DMS79 treated with DMSO at 0.1 percent for 48 hours (cell line): Measurements from ENCODE around the gene KRT35.
A peak's percentile ranks its signal among the peaks of the same experiment; 100 is the strongest.

Experiments
- DNase-seq: peaks from one replicate; lab custom pipeline; 2025; lab: John Stamatoyannopoulos, UW

KRT35 gene

DNA sequence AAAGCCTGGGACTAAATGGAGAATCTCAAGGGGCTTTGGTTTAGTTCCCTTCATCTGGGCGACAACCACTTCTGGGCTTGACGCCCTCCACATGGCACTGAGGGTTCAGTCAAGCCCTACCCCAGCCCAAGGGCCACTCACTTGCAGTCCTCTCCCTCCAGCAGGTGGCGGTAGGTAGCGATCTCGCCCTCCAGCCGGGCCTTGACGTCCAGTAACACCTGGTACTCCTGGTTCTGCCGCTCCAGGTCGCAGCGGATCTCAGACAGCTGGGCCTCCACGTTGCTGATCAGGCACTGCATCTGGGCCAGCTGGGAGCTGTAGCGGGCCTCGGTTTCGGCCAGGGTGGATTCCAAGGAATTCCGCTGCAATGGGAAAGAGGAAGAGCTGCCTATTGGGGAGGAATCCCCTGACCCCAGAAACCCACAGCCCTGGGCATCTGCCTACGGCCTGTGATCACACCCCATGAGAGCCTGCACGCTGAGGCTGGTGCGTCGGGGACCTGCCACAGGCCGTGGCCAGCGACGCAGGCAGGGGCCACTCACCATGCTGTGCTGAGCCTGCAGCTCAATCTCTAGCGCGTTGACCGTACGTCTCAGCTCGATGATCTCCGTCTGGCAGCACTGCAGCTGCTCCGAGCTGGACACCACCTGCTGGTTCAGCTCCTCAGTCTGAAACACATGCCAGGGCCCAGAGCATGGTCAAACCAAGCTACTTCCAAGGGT, 6.0 kb upstream of the KRT35 start:
- no peak for DNase-seq

DNA sequence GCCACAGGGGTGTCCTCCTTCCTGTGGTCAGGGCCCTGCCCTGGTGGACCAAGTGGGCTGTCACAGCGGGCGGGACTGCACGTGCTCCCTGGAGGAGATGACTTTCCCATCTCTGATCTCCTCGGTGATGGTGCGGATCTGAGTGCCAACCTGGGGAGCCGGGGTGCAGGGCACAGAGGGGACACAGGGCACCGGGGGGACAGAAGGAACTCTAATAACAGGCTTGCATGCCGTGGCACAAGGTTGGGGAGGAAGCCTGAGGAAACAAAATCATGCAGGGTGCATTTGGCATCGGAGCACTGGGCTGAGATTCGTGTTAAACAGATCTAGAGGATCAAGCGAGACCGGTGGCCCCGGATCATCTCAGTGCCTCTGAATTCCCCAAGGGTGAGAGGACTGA, 5.4 kb upstream of the KRT35 start:
- no peak for DNase-seq

DNA sequence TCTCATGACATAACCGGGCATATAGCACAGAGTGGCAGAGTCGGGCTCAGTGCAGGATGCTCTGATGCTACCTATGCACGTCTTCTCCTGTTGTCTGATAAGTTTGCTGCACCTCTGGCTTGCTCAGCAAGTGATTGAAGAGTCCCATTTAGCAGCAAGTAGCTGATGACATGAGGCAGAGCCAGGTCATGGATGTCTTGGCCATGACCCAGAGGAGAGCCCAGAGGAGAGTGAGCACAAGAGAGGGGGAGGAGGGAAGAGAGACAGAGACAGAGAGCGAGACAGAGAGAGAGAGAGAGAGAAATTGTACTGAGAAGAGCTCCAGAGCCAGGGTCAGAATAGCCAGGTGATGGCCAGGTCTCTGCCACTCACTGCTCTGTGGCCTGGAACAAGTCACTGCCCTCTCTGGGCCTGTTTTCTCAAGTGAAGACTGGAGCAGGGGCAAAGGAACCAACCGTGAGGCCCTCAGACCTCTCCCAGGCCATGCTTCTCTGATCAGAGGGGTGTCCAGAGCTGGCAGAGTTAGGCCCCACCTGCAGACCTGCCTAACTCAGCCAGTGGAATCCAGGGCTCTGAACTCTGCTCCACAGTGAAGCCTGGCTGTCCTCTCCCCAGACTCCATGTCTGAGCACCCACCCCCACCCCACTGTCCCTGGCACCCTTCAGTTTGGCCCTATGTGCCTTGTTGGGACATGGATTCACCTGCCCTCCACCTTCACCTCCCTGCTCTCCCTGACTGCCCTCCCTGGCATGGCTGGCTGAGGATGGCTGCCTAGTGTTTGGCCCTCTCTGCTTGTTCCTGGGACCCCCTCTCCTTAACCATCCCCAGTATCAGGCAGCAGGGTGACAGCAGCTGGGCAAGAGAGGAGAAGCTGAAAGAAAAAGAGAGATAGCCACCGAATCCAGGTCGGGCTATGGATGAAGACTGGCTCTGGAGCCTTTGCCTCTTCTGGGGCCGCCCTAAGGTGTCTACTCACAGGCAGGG, 4.3 kb upstream of the KRT35 start:
- DNase-seq: no peak

DNA sequence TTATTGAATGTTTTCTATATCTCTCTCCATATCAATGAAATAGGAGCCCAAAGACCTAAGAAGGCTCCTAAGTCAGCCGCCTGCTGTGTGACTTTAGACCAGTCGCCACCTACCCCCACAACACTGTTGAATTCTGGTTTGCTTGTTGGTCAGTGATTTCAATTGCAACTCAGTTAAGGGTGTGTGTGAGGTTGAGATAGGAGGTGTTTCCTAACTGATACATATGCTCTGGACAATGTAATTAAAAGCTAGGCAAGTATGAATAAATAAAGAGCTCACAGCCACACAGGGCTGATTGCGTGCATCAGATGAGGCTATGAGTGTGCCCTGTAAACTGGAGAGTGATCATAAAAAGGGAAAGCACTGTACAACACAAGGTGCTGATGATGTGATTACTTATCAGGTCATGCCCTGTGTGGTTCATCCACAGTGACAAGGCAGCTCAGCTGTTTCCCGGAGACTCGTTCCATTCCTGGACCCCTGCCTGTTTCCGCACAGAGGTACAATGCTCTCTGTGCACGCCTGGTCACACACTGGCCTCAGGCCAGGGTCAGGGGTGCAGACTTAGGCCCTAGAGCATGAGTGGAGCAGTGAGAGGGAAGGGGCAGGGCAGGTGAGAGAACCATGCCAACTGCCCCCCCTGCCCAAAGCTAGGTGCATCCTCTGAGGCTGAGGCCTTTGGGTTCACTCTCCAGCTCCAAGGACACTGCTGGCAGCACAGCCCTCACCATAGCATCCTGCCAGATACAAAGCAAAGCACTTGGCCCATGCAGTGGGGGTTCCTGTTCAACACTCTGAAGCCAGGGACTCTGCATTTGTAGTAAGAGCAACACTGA, 3.3 kb upstream of the KRT35 start:
- peak; percentile 17 for DNase-seq

DNA sequence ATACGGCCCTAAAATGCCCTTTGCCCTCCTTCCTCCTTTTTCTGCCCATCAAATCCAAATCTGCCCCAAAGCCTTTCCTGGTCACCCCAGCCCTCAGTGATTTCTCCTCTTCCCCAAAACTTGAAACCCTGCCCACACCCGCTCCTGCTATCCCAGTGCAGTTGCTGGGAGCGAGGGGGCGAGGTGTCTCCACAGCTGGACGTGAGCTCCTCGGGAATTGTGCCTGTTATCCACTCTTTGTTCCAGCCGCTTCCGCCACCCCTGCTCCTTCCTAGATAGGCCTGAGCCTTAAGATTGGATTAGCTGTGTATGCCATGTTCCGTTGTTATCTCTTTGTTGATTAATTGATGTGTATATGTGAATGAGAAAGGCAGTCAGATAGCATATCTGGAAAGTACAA, 2.6 kb upstream of the KRT35 start:
- DNase-seq: no peak

DNA sequence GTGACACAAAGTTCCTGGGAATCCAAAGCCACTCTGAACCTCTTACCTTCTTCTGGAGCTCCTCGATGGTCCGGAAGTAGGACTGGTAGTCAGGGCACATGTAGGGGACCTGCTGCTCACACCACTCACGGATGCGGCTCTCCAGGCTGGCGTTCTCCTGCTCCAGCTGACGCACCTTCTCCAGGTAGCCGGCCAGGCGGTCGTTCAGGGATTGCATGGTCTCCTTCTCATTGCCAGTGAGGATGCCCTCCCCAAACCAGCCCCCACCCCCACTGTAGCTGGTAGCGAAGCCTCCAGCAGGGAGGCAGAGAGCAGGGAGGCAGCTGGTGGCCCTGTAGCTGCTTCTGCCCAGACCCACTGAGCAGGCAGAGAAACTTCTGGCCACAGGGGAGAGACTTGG, 370 bp downstream of the KRT35 start:
- no peak for DNase-seq

DNA sequence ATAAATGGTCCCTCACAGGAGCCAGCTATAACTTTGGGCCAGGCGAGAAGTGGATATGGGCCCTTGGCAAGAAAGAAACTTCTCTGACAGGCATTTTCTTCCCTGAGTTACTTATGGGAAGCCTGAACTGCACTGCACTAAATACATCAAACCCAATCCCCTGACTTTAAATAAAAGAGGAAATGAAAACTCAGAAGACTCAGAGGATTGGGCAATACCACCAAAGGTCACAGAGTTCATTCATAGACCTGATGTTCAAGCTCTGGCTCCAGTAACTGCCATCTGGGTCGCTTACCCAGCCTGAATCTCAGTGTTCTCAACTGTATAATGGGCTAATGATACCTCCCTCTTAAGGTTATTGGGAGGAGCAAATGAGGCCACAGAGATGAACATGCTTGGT, 815 bp downstream of the KRT35 start:
- DNase-seq: no peak

DNA sequence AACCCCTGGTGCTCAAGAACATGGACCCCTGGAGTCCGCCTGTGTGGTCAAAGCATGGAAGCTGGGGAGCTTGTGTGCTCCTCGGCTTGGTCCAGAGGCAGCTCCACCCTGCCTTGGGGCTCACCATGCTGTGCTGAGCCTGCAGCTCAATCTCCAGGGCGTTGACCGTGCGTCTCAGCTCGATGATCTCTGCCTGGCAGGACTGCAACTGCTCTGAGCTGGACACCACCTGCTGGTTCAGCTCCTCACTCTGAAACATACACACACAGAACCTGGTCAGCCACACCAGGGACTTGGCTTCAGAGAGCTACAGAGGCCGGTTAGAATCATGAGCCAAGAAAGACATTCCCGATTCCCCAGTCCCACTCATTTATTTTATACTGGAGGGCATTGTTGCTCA, 2.7 kb downstream of the KRT35 start:
- DNase-seq: no peak

DNA sequence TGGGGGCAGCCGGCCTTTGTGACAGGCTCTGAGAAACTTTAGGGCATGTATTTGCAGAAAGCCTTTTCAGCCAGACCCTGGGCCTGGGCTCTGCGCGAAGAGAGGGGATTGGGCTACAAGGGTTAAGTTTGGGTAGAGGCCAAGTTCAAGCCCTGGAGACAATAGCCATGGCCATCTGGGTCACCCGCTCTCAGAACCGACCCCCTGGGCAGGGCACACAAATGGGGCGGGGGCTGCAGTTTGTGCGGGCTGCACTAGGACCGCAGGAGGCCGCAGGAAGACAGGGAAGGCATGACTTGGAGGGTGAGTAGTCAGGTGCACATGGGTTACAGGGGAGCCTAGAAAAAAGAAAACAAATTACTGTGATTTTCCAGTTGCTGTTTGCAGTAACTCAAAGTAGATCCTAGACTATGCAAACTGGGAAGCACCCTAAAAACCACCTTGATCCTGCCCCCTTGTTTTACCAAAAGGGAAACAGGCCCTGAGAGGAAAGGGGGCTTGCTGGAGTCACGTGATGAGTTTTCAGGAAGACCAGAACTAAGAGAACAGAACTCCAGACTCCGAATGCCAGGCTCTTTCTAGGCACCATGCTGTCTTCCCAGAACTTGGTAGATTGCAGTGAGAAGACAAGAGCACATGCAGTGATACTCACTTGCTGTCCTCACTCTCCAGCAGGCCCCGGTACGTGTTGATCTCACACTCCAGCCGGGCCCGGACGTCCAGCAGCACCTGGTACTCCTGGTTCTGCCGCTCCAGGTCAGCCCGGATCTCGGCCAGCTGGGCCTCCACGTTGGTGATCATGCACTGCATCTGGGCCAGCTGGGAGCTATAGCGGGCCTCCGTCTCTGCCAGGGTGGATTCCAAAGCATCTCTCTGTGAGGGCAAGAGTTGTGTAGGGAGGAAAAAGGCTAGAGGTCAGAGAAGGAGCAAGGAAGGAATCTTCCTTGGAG, 3.8 kb downstream of the KRT35 start:
- DNase-seq: no peak

DNA sequence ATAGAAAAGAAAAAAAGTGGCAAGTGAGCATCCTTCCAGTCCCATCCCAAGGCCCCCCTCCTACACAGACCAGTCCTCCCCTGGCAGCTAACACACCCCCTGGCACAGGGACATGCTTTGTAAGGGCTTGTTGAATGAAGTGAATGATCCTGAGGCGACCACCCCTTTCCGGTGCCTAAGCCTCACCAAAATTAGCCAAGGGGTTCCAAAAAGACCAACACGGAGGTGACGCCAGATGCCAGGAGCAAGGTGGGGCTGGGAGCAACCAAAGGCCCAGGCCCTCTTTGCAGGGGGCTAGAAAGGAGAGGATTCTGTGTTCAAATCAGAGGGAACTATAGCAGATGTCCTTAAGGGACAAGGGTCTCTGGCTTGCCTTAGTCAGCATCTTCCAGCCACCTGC, 5.5 kb downstream of the KRT35 start:
- DNase-seq: no peak

DNA sequence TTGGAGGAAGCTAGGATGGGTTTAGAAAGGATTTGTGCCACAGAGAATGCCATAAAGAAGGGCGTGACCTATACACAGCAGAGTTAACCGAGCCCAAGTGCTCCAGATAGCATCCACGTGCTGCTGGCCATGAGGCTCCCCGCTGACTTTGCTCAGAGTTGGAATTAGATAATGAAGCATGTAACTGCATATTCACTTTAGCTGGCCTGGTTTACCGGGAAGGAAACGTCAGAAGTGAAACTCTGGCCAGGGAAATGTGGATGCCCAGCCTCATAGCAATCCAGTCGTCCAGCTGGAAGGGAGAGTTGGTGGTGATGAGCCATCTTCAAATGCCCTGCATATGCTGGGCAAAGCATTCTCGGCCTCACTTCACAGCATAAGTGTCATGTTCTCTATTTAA, 6.1 kb downstream of the KRT35 start:
- DNase-seq: no peak

DNA sequence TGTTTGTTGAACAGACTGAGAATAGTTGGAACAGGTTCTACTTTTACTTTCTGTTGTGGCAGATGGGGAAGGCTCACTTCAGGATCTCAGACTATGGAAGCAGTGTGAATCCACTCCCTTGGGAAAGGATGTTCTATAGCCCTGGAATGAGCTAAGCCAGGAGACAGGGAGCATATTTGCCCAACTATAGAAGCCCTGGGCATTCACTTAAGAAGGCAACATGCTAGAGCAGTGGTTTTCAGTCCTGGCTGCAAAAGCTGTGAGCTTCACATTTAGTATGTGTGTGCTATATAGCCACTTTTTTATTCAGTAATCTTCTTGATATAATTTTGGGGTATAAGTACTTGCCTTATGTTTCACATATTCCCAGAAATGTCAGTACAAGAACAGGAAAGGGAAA, 12.6 kb downstream of the KRT35 start:
- DNase-seq: no peak

DNA sequence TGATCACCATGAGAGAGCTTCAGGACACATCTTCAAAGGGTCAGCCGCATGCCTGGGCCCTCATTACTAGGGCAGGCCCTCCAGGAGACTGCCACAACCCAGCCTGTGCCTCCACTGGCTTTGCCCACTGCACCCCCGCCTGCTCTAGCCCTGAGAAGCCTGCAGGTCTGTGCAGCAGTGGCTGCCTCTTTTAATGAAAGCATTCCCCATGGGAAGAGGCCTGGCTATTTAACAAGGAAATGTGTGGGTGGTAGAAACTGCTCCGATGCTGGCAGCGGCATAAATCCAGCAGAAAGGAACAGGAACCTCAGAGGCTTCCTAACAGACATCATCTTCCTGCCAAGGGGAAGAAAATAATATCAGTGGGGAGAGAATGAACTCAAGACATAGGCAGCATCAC, 13.4 kb downstream of the KRT35 start:
- DNase-seq: no peak

DNA sequence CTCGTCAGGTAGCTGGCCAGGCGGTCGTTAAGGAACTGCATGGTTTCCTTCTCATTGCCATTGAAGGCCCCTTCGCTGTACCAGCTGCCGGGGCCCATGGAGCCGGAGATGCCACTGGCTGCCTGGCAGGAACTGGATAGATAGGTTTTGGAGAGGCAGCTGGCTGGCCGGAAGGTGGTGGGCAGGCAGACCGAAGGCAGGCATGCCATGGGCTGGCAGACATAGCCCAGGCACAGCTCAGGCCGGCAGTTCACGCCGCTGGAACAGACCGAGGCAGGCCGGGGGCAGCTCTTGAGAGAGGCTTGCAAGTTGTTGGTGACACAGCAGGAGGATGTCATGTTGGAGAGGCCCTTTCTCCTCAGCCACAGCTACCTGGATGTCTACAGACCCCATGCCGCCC, 14.0 kb downstream of the KRT35 start, which contains the start of gene KRT32:
TSS of gene KRT32 (minus strand) at position 399 of the 400 bp plus-strand sequence. CDS start at position 338, 61 bp downstream.
- no peak for DNase-seq

DNA sequence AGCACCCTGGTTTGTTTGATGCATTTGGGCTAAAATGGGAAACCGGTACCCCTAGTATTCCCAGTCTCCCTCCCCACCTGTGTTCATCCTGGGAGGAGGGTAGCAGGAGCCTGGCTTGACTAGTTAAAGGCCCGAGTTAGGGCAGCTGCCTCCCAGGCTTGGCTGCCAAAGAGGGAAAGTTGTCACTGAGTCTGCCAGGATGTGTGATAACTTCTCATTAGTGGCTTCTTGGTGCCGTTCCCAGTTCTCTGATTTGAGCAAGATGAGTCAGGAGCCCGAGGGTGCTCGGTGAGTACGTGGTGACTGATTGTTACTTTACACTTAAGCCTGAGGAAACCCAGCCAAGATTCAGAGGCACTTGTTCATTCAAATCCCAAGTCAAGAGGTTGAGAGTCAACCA, 16.3 kb downstream of the KRT35 start:
- DNase-seq: peak; percentile 97

DNA sequence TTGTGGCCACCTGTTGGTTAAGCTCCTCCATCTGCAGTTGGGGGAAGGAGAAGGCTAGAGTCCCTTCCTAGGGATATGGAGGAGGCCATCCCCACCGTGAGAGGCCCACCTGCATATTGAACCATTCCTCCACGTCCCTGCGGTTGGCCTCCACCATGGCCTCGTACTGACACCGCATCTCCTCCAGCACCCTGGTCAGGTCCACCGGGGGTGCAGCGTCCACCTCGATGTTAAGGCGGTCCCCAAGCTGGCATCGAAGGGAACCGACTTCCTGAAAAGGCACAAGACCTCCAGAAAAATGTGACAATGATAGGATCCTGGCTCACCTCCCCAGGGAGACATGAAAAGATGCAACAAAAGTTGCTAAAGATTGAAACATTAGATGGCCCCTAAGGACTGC, 16.8 kb downstream of the KRT35 start:
- DNase-seq: no peak

DNA sequence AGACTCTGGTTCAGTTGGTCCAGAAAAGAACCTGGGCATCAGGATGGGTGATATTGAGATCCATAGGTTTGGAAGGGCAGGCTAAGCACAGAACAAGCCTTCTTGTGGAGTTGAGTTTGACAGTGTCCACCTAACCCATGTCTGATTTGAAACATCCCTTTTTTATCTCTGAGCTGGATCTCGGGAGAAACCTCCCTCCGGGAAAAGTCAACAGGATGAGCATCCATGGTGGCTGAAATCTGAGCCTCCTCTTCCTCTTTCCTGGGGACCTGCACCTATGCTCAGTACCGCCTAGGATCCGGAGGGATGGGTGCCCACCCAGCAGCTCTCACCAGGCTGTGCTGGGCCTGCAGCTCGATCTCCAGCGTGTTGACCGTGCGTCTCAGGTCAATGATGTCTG, 17.2 kb downstream of the KRT35 start:
- DNase-seq: no peak

DNA sequence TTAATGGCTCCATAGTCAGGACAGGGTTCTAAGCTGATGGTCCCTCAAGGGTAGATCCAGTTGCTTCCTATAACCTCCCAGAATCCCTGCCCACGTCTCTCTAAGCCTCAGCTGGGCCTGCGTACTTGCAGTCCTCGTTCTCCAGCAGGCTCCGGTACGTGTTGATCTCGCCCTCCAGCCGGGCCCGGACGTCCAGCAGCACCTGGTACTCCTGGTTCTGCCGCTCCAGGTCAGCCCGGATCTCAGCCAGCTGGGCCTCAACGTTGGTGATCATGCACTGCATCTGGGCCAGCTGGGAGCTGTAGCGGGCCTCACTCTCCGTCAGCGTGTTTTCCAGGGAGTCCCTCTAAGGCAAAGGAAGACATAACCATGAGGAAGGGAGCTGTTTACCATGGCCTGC, 18.2 kb downstream of the KRT35 start:
- no peak for DNase-seq

DNA sequence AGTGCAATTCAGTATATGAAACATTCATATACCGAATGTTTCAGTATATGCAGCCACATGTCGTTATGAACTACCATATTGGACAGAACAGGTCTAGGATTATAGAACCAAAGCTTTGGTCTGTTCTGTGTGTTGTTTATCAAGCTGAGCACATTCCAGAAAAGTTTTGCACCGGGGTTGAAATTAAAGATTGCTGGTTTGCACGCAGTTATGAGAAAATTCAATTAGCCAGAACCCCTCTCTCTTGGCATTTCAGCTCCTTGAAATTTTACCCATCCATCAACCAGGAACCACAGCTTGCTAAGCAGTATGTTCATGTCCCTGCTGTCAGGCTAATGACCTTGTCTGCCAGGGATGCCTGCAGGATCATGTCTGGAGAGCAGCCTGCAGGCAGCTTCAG, 23.3 kb downstream of the KRT35 start:
- DNase-seq: peak; percentile 95

DNA sequence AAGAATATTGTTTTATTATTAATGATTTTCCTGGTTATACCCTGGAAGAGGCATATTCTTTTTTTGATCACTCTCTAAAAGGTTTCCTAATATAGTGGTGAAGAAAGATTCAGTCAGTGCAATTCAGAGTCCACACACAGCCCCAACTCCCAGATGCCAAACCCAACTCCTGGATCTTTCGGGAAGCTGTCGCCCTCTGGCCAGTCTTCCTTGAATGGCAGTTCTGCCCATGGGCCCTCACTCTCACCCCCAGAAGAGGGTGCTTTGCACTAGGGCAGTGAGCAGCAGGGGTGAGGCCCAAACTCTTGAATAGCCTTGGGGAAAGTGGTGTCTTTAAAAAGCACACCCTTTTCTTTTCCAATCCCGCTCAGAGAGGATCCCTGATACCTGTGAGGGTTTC, 24.7 kb downstream of the KRT35 start:
- DNase-seq: no peak

DNA sequence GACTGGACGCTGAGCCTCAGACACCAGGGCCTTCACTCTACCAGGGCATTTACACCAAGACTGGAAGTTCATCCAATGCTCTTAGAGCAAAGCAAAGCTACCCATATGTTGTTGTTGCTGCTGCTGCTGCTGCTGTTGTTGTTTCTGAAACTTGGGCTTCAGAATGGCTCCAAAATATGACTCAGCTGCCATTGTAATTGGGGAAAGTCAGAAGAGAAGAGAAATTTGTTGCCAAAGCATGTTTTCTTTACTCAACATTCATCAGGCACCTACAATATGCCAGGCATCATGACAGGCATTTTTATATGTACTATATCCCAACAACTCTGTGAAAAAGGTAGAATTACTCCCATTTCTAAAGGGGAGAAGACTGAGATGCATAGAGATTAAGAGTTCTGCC, 25.7 kb downstream of the KRT35 start:
- DNase-seq: no peak
